SK-N-SH treated with all-trans-retinoic acid at 6 μM for 48 hours (cell line): Measurements from ENCODE around the gene ATF6.

Source experiments
- ATAC-seq: fragments of 200-7000 bp; cut with Tn5 transposase; 3 replicates; pipeline ENCODE4 v1.9.1; 2020; ENCODE audit warnings: mild to moderate bottlenecking, moderate library complexity
- ARNTL ChIP-seq: fragments of 450-650 bp; formaldehyde crosslinking; IDR thresholded peaks from 2 replicates; pipeline ENCODE4 v1.5.0; 2020; ENCODE audit warnings: low read depth, mild to moderate bottlenecking, moderate library complexity, borderline replicate concordance
- BACH2 ChIP-seq: fragments of 250-450 bp; sonication (Bioruptor Pico); IDR thresholded peaks from 2 replicates; pipeline ENCODE4 v1.9.0; 2021; ENCODE audit warnings: mild to moderate bottlenecking, borderline replicate concordance
- CREB5 ChIP-seq: fragments of 250-450 bp; sonication (Bioruptor Pico); IDR thresholded peaks from 2 replicates; pipeline ENCODE4 v1.5.1; 2020; ENCODE audit warnings: low read depth, mild to moderate bottlenecking, moderate library complexity
- CSDC2 ChIP-seq: fragments of 250-450 bp; sonication (Bioruptor Pico); IDR thresholded peaks from 2 replicates; pipeline ENCODE4 v1.5.0; 2020; ENCODE audit warnings: mild to moderate bottlenecking, moderate library complexity
- ESRRG ChIP-seq: fragments of 250-450 bp; sonication (Bioruptor Pico); IDR thresholded peaks from 2 replicates; pipeline ENCODE4 v1.6.1; 2021; ENCODE audit warnings: mild to moderate bottlenecking
- GLIS3 ChIP-seq: fragments of 250-450 bp; sonication (Bioruptor Pico); IDR thresholded peaks from 2 replicates; pipeline ENCODE4 v1.5.0; 2020; ENCODE audit warnings: mild to moderate bottlenecking, moderate library complexity
- OSR1 ChIP-seq: fragments of 250-450 bp; sonication (Bioruptor Pico); IDR thresholded peaks from 2 replicates; pipeline ENCODE4 v1.8.0; 2022; ENCODE audit warnings: moderate library complexity, mild to moderate bottlenecking, inconsistent platforms
- PATZ1 ChIP-seq: fragments of 250-450 bp; sonication (Bioruptor Pico); IDR thresholded peaks from 2 replicates; pipeline ENCODE4 v1.8.0; 2020; ENCODE audit warnings: mild to moderate bottlenecking, moderate library complexity, borderline replicate concordance
- POU6F1 ChIP-seq: fragments of 250-450 bp; sonication (Bioruptor Pico); IDR thresholded peaks from 2 replicates; pipeline ENCODE4 v1.8.0; 2021; ENCODE audit warnings: low read depth, mild to moderate bottlenecking, moderate library complexity, borderline replicate concordance
- PPARA ChIP-seq: fragments of 250-450 bp; sonication (Bioruptor Pico); IDR thresholded peaks from 2 replicates; pipeline ENCODE4 v1.5.0; 2020; ENCODE audit warnings: mild to moderate bottlenecking, borderline replicate concordance
- RARB ChIP-seq: fragments of 250-450 bp; sonication (Bioruptor Pico); IDR thresholded peaks from 2 replicates; pipeline ENCODE4 v1.8.0; 2021; ENCODE audit warnings: mild to moderate bottlenecking, moderate library complexity
- SNAI2 ChIP-seq: fragments of 250-450 bp; sonication (Bioruptor Pico); IDR thresholded peaks from 2 replicates; pipeline ENCODE4 v1.5.0; 2020; ENCODE audit warnings: mild to moderate bottlenecking, moderate library complexity
- TCF4 ChIP-seq: fragments of 250-450 bp; sonication (Bioruptor Pico); IDR thresholded peaks from 2 replicates; pipeline ENCODE4 v1.8.0; 2021; ENCODE audit warnings: mild to moderate bottlenecking, moderate library complexity, borderline replicate concordance
- TOX ChIP-seq: fragments of 250-450 bp; sonication (Bioruptor Pico); IDR thresholded peaks from 2 replicates; pipeline ENCODE4 v1.8.0; 2021; ENCODE audit warnings: mild to moderate bottlenecking, moderate library complexity, borderline replicate concordance
- TSHZ2 ChIP-seq: fragments of 250-450 bp; sonication (Bioruptor Pico); IDR thresholded peaks from 2 replicates; pipeline ENCODE4 v1.5.0; 2020; ENCODE audit warnings: mild to moderate bottlenecking, moderate library complexity
- ZC3H10 ChIP-seq: fragments of 250-450 bp; sonication (Bioruptor Pico); IDR thresholded peaks from 2 replicates; pipeline ENCODE4 v1.5.1; 2021; ENCODE audit warnings: mild to moderate bottlenecking, moderate library complexity
- ZFP3 ChIP-seq: fragments of 250-450 bp; sonication (Bioruptor Pico); IDR thresholded peaks from 2 replicates; pipeline ENCODE4 v1.5.0; 2020; ENCODE audit warnings: mild to moderate bottlenecking, moderate library complexity
- ZFP30 ChIP-seq: fragments of 450-650 bp; formaldehyde crosslinking; IDR thresholded peaks from 2 replicates; pipeline ENCODE4 v1.5.0; 2022; ENCODE audit warnings: mild to moderate bottlenecking, moderate library complexity
- ZNF565 ChIP-seq: fragments of 450-650 bp; formaldehyde crosslinking; conservative IDR thresholded peaks from 2 replicates; pipeline ENCODE4 v1.5.0; 2020; ENCODE audit warnings: low read depth, mild to moderate bottlenecking, moderate library complexity
- ZNF70 ChIP-seq: fragments of 450-650 bp; formaldehyde crosslinking; IDR thresholded peaks from 2 replicates; pipeline ENCODE4 v1.5.0; 2020; ENCODE audit warnings: mild to moderate bottlenecking, moderate library complexity
- ZNF8 ChIP-seq: fragments of 450-650 bp; formaldehyde crosslinking; IDR thresholded peaks from 2 replicates; pipeline ENCODE4 v1.5.0; 2020; ENCODE audit warnings: mild to moderate bottlenecking, moderate library complexity

Gene ATF6

GRCh38 chr1:161838885-161839284 lies 72.8 kb downstream of the ATF6 start:
- no peak for TF ChIP-seq TOX (CRISPR knock-in tag)
- TF ChIP-seq ZNF565 (CRISPR knock-in tag) = no peak
- TF ChIP-seq TCF4 (CRISPR knock-in tag) = no peak
- no peak for TF ChIP-seq OSR1
- no peak for TF ChIP-seq ZFP30 (CRISPR knock-in tag)
- TF ChIP-seq ESRRG (CRISPR knock-in tag) = no peak
- no peak for TF ChIP-seq ZFP3
- TF ChIP-seq TSHZ2 (CRISPR knock-in tag) = no peak
- no peak for TF ChIP-seq CREB5 (CRISPR knock-in tag)
- no peak for TF ChIP-seq PATZ1 (CRISPR knock-in tag)
- TF ChIP-seq CSDC2 (CRISPR knock-in tag) = no peak
- no peak for TF ChIP-seq ZNF70 (CRISPR knock-in tag)
- TF ChIP-seq POU6F1 = no peak
- no peak for TF ChIP-seq ARNTL
- no peak for TF ChIP-seq GLIS3 (CRISPR knock-in tag)
- ATAC-seq = no peak

- TF ChIP-seq OSR1 (no peak), POU6F1 (no peak), BACH2 (no peak), ARNTL (no peak), TCF4 (CRISPR knock-in tag) (no peak), ZNF8 (CRISPR knock-in tag) (no peak), ZNF565 (CRISPR knock-in tag) (no peak), TSHZ2 (CRISPR knock-in tag) (no peak), ZFP3 (no peak), CREB5 (CRISPR knock-in tag) (no peak), ZC3H10 (CRISPR knock-in tag) (no peak), TOX (CRISPR knock-in tag) (no peak), RARB (CRISPR knock-in tag) (no peak), PPARA (CRISPR knock-in tag) (no peak), SNAI2 (CRISPR knock-in tag) (no peak), GLIS3 (CRISPR knock-in tag) (no peak)
- ATAC-seq = no peak
These were observed 73.5 kb downstream of the ATF6 start for GRCh38 chr1:161839591-161839990.
